HG02884 (cell line): ENCODE data around the gene DLGAP1.
"Not testable (repeated sequence)": the region's sequence is repeated elsewhere in the genome, so short reads cannot be mapped to it uniquely, and the experiment has no call there.

Experiments used
- ATAC-seq: cut with Tn5 transposase; IDR thresholded peaks from one replicate; pipeline ENCODE4 v1.9.1; 2021; ENCODE audit warnings: mild to moderate bottlenecking, moderate library complexity; ENCODE audit not compliant: unreplicated experiment

DLGAP1 gene

DNA sequence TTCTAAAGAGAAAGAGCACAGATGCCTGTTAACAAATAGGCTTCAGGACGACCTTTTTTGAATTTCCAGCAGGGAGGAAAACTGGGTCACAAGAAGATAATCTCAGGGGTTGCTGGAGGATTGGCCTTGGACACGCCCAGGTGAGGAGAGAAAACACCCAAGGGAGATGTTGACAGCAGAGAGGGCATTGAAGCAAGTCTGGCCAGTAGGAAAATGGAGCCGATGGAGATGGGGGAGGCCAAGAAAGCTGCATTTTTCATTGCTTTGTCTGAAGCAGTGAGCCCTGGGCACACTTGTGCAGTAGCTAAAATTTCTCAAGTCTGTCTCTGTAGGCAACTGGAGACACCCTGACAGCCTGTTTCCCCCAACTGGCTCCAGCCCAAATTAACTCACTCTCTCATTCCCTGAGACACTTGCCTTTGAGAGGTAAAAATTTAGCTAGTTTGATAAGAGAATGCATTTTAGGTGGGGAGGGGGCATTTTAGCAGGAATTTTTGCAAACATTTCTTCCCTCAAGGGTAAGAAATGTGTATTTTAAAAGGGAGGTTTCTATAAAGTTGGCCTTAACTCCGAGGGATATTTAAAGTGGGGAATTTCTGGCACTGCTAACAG, 839.6 kb downstream of the DLGAP1 start:
- no peak for ATAC-seq

DNA sequence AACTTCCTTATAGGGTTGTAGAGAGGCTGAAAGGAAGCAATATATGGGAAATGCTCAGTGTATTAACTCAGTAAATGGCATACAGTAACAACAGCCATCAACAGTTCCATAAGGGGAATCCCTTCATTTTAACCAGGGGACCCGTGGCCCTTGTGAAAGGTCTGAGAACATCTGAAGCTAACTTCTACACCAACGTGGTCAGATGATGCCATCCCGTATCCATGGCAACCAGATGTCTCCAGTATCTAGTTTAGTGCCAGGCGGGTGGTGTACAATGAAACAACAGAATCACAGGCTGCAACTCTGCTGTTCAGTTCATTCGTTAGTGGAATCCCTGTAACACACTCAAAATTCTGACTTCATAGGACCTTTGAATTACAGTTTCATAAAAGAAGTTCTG, 842.8 kb downstream of the DLGAP1 start:
- ATAC-seq: no peak

DNA sequence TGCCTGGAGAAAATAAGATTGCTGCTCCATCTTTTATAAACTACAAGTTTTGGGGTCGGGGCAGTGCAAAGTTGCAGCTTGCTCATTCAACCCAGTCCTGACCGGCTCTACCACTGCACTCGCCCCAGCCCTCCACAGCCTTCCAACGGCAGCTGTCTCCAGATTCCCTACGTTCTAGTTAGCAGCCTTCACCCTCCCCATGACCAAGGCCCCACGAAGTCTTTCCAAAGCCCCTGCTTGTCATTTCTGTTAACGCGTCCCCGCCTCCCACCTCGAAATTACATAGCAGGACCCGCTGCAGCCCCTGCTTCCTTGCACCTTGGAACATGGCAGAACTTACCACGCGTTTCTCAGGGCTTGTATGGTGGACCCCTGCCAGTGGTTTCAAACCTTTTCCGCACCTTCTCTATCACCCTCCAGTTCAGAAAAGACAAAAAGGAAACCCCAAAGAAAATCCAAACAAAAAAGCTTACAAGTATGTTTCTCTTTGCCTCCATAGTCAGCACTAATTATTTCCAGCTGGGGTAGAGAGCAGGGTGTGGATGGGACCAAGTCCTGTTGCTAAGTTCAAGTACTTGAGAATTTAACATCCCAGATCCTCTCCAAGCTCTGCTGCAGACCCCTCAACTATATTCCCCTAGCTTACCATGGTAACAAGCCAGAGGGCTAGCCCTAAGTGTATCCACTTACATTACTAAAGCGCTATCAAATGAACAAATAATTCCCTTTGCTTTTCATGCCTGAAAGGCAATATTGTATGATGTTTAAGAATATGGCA, 843.6 kb downstream of the DLGAP1 start:
- no peak for ATAC-seq

DNA sequence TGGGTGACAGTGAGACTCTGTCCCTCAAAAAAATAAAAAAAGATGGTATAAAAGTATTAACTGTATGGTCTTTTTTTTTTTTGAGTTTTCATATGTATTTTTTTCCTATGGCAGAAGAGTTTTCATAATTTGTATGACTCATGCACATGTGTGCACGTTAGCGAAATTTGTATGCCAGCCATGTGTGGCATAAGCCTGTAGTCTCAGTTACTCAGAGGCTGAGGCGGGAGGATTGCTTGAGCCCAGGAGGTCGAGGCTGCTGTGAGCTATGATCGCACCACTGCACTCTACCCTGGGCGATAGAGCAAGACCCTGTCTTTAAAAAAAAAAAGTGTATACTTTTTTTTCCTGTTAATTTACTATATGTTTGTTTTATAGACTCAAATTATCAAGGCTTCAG, 844.3 kb downstream of the DLGAP1 start:
- no peak for ATAC-seq

DNA sequence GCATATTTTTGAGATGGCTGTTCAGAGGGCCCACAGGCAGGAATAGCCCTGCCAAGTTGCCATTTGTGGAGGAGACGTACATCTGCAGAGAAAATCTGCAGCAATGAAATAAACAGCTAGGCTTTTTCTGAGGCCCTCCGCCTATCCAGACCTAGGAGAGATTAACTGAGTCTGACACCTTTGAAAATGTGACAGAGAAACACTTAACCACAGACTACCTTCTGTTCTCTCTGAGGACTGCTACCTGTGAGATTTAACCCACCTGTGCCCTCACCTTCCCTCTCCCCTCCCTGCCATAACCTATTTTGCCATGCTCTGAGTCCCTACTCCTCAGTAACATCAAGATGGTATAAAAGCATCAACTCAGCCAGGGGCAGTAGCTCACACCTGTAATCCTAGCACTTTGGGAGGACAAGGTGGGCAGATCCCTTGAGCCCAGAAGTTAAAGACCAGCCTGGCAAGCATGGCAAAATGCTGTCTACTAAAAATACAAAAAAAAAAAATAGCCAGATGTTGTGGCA, 844.9 kb downstream of the DLGAP1 start:
- ATAC-seq: no peak

DNA sequence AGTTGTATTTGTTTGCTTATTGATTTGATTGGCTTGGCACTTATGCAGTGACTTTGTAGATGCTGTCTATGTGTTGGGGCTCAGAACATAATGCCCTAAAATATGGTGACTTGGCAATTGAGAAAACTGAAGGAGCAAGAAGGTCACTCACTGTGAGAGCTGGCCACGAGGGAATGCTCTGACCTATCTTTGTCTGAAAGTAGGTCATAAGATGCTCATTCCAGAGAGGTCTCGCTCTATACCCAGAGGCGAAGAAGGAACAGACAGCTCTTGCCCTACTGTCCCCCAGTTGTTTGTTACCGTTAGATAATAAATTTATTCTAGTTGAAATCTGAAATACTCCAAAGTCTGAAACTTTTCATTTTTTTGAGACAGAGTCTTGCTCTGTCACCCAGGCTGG, 846.6 kb downstream of the DLGAP1 start:
- no peak for ATAC-seq

DNA sequence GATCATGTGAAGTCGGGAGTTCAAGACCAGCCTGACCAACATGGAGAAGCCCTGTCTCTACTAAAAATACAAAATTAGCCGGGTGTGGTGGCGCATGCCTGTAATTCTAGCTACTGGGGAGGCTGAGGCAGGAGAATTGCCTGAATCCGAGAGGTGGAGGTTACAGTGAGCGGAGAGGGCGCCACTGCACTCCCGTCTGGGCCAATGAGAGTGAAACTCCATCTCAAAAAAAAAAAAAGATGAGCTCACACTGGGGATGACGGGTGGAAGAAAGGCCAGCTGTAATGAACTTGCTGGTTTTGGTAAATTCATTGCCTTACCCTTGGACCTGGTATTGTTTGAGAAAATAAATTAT, 847.0 kb downstream of the DLGAP1 start:
- not testable (repeated sequence) for ATAC-seq

DNA sequence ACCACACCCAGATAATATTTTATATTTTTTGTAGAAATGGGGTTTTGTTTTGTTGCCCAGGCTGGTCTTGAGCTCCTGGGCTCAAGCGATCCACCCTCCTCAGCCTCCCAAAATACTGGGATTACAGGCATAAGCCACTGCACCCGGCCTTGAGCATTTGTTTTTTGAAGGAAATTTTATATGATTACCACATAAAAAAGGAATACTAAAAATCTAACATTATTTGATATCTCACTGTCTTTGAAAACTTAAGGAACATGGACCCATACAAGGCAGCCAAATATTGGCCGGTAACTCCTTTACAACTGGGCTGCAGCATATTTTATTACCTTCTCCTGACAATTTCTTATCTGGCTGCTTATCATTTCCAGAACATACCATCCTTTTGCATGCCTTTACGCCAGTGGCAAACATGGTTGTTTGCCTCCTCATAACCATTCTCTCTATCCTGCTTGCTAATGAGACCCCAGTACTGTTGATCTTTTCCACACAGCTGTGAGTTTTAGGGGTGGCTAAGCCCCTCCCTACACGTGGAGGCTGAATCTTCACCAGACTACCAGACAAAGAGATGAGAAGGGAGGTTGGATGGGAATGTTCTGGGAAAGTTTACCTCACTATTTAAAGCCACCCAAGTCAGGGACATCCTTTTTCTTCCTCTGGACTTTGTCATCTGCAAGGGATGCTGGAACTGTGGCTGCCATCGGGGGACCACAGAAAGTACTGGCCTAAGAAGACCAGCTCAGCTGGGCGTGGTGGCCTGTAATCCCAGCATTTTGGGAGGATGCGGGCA, 847.6 kb downstream of the DLGAP1 start:
- no peak for ATAC-seq

DNA sequence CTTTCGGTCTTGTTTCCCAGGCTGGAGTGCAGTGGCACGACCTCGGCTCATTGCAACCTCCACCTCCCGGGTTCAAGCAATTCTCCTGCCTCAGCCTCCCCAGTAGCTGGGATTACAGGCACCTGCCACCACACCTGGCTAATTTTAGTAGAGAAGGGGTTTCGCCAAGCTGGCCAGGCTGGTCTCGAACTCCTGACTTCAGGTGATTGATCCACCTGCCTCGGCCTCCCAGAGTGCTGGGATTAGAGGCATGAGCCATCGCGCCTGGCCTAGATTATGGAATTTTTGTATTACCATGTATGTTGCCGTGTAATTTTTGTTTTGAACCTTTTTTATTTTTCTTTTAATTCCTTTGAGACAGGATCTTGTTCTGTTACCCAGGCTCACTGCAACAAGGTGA, 848.2 kb downstream of the DLGAP1 start:
- ATAC-seq: not testable (repeated sequence)

DNA sequence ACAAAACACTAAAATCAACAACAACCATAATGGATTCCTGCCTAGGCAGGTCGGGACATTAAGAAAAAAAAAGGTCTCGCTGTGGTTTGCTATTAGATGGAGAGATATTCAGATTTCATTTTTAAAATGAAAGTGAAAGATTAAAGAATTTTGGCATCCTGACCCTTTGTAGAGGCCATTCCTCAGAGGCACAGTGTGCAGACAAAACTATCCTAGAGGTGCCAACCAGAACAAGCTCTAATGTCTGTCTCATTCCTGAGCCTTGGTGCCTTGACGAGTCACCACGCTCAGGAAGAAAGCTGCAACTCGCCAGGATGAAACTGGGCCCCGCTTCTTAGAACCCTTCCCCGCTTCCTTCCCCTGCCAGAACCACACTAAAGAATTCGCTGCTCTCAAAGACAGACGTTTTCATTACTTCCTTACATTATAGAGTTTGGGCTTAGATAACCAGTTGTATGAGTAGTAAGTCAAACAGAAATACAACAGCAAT, 849.1 kb downstream of the DLGAP1 start:
- ATAC-seq: no peak

DNA sequence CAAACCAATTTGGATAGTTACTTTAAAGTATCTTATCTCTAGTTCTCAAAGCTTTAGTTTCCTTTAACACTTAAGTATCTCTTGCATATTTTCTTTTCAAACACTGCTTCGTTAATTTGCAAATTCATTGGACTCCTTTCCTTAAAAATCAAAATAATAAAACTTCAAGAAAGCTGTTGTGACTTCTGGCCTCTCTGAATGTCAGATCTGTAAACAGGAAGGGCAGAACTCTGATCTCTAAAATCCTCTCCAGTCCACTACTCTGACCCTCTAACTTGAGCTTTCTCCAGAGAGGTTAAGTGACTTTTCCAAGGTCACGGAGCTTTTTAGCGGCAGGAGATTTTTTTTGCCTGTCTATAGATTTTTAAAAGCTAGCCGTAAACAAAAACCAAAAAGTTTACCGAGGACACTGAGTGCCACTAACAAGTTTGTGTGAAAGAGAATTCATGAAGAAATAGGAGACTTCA, 849.6 kb downstream of the DLGAP1 start:
- ATAC-seq: no peak

DNA sequence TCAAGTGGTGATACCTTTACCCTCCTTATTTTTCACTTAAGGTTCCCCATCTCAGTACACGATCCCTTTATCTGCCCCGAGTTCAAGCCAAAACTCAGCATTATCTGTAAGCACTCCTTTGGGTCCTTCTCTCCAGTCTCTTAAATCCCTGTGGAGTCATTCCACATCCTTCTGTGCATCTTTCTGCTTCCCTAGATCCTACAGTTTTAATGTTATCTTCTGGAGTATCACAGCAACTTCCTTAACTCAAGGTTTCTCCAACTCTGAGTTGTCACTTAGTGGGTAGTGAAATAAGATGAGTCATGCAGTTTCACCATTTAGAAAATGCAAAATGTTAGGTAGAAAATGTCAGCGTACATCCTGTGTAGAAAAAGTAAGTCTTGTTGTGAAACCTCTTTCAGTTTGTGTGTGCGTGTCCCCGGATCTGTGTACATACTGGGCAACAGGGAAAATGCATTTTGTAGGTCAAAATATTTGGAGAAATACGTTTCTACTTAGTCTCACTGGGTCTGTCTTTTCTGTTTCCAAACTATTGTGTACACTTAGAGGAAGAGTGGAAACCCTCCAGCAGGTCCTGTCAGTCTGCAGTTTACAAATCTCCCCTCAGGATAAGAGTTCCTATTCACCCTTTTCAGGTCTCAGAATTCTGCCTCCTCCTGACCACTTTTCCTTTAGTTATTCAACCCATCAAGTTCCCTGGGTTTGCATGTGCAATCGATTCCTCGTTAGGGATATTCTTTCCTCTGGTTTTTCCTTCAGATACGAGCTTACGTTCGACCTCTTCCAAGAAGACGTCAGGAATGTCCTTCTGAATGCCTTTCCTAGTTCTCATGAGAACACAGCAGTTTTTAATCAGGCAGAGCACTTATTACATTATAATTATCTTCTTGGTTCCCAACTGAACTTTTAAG, 850.4 kb downstream of the DLGAP1 start:
- ATAC-seq: peak; percentile 88

DNA sequence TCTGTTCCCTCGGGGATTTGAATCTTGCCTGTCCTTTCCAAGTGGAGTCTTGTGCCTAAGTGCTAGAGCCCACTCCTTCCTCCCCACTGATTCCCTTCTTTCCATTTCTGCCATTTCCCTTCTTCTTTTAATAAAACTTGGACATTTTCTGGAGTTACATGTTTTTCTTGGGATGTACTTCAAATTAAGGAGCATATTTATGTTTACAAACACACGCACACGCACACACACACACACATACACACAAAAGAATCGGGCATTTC, 850.9 kb downstream of the DLGAP1 start:
- ATAC-seq: no peak

DNA sequence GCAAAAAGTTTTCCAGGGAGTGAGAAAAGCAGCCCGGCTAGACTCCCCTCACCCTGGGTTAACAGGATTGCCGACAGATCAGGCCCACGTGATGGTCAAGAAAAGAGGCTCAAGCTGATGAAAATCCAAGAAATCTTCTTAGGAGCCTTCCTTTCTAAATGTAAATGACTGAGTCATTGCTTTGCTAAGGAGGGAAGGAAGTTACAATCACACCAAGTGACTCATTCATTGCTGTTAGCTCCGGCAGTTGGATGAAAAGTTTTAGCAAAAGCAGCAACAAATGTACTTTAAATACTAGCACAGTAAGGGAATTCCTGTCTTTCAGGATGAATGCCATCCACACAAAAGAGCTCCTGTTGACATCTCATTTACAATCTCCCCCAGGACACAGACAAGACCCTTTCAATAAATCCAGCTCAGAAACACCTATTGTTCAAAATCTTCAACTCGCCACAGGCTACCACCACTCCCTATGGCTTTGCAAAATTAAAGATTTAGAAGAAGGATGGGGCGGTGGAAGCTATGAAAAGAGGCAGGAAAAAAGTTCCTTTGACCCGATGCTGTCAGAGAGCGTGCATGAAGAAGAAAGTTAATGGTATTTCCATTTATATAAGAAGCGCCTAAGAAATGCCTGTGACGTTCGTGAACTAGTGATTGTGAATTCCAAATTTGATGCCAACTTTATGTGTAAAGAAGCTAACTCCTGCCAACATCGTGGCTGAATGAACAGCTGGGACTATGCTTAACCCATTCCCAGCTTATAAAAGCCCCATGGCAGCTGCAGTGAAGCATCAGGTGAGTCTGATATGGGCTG, 851.5 kb downstream of the DLGAP1 start:
- peak; percentile 32 for ATAC-seq

DNA sequence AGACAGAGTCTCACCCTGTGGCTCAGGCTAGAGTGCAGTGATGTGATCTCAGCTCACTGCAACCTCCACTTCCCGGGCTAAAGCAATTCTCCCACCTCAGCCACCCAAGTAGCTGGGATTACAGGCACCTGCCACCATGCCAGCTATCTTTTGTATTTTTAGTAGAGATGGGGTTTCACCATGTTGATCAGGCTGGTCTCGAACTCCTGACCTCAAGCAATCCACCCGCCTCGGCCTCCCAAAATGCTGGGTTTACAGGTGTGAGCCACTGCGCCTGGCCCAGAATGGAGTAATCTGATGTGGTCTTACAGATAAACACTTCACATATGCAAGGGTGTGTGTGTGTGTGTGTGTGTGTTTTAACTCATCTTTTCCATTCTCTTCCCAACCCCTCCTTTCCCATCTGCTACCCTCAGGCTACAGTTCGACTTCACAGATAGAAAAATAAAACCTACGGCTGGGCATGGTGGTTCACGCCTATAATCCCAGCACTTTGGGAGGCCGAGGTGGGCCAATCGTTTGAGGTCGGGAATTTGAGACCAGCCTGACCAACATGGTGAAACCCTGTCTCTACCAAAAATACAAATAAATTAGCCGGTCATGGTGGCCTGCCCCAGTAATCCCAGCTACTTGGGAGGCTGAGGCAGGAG, 853.9 kb downstream of the DLGAP1 start:
- not testable (repeated sequence) for ATAC-seq

DNA sequence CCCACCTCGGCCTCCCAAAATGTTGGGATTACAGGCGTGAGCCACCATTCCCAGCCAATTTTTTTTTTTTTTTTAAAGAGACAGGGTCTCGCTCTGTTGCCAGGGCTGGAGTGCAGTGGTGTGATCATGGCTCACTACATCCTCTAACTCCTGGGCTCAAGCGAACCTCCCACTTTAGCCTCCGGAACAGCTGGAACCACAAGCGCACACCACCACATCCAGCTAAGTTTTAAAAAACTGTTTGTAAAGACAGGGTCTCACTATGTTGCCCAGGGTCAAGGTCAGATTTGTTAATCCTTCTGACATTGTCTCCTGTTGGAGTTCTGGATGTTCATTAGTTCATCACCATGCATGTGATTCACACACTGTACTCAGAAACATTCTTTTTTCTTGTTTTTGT, 855.2 kb downstream of the DLGAP1 start:
- no peak for ATAC-seq

DNA sequence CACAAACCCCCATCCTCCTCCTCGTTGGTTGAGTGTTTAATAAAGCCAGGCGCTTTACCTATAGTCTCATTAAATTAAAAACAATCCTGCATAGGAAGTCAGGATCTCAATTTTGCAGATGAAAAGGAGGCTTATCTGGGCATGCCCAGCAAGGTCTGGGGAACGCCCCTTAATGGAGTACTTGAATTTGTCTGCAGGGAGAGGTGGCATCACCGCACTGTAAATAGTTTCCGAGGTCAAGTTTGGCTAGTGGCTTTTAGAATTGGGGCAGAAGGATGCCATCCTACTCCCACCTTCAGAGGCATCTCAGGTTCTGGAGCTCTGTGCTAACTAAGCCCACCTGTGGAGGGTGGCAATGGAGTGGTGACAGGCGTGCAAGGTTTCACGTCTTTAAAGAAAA, 855.9 kb downstream of the DLGAP1 start:
- no peak for ATAC-seq

DNA sequence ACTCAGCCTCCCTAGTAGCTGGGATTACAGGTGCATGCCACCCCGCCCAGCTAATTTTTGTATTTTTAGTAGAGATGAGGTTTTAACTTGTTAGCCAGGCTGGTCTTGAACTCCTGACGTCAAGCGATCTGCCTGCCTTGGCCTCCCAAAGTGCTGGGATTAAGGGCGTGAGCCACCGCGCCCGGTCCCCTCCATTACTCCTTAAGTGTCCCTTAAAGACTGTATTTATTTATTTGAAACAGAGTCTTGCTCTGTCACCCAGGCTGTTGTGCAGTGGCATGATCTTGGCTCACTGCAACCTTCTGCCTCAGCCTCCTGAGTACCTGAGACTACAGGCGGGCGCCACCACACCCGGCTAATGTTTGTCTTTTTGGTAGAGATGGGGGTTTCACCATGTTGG, 856.5 kb downstream of the DLGAP1 start:
- no peak for ATAC-seq
